GM23248 (cell line): ENCODE data around the gene ATP6V1B1.

Source experiments
- EZH2 ChIP-seq: fragments of 200-600 bp; sonication (generic); IDR thresholded peaks from 2 replicates; pipeline ENCODE4 v1.6.1; 2018; ENCODE audit warnings: antibody characterized with exemption, mild to moderate bottlenecking; ENCODE audit not compliant: insufficient read depth, poor library complexity, severe bottlenecking
- EZH2phosphoT487 ChIP-seq: fragments of 200-600 bp; sonication (generic); IDR thresholded peaks from 2 replicates; pipeline ENCODE4 v1.6.1; 2018; ENCODE audit warnings: antibody characterized with exemption, moderate library complexity, mild to moderate bottlenecking, low read depth; ENCODE audit not compliant: insufficient read depth

- TF ChIP-seq EZH2 (no peak), EZH2phosphoT487 (no peak)
These were observed 40.9 kb upstream of the ATP6V1B1 start for GRCh38 chr2:70894765-70895164.
